SU-DHL-6 (cell line): Measurements from ENCODE around the gene UACA.

Experiments used
- H2AFZ ChIP-seq: fragments of 200-600 bp; sonication (generic); 2 replicates; pipeline ENCODE4 v1.6.1; 2014; ENCODE audit warnings: low read depth, mild to moderate bottlenecking, moderate library complexity, mixed read lengths, antibody characterized with exemption, low read length; ENCODE audit not compliant: severe bottlenecking
- H3F3A ChIP-seq: fragments of 200-600 bp; shearing (Covaris generic); 2 replicates; pipeline ENCODE4 v1.6.0; 2016; ENCODE audit warnings: antibody characterized with exemption, mild to moderate bottlenecking; ENCODE audit not compliant: insufficient read depth
- H3K27ac ChIP-seq: fragments of 200-600 bp; sonication (generic); 2 replicates; pipeline ENCODE4 v1.5.1; 2016; ENCODE audit warnings: low read depth, mild to moderate bottlenecking, low read length, moderate library complexity, mixed read lengths
- H3K27me3 ChIP-seq: fragments of 200-600 bp; sonication (generic), shearing (Covaris generic); 2 replicates; pipeline ENCODE4 v1.6.0; 2014; ENCODE audit warnings: mild to moderate bottlenecking, low read length
- H3K36me3 ChIP-seq: fragments of 200-600 bp; sonication (generic); 2 replicates; pipeline ENCODE4 v1.6.1; 2014; ENCODE audit warnings: mild to moderate bottlenecking, low read length, mixed read lengths
- H3K4me2 ChIP-seq: fragments of 300-600, 200-600 bp; shearing (Covaris generic), sonication (generic); 2 replicates; pipeline ENCODE4 v1.6.0; 2014; ENCODE audit warnings: low read length, low read depth, mild to moderate bottlenecking; ENCODE audit not compliant: poor library complexity, severe bottlenecking
- H3K4me3 ChIP-seq: fragments of 200-600 bp; sonication (generic); 2 replicates; pipeline ENCODE4 v1.5.1; 2014; ENCODE audit warnings: antibody characterized with exemption, low read length, mild to moderate bottlenecking, mixed read lengths; ENCODE audit not compliant: insufficient read depth, poor library complexity, severe bottlenecking
- H3K79me2 ChIP-seq: fragments of 200-600 bp; sonication (generic); 2 replicates; pipeline ENCODE4 v1.6.1; 2014; ENCODE audit warnings: mild to moderate bottlenecking, low read length, moderate library complexity; ENCODE audit not compliant: insufficient read depth
- H3K9ac ChIP-seq: fragments of 200-600 bp; sonication (generic); 2 replicates; pipeline ENCODE4 v1.7.0; 2014; ENCODE audit warnings: mild to moderate bottlenecking, low read length
- H3K9me2 ChIP-seq: fragments of 200-600 bp; sonication (generic); replicated peaks from 2 replicates; pipeline ENCODE4 v1.6.1; 2014; ENCODE audit warnings: low read length; ENCODE audit not compliant: insufficient read depth
- H3K9me3 ChIP-seq: fragments of 200-600 bp; sonication (generic); 2 replicates; pipeline ENCODE4 v1.6.1; 2014; ENCODE audit warnings: low read length, mixed read lengths; ENCODE audit not compliant: insufficient read depth
- H4K20me1 ChIP-seq: fragments of 200-600 bp; sonication (generic); 2 replicates; pipeline ENCODE4 v1.6.1; 2014; ENCODE audit warnings: low read depth, mild to moderate bottlenecking, antibody characterized with exemption, low read length, moderate library complexity, mixed read lengths
- EZH2phosphoT487 ChIP-seq: fragments of 200-600 bp; sonication (generic), shearing (Covaris generic); conservative IDR thresholded peaks from 2 replicates; pipeline ENCODE4 v1.6.1; 2018; ENCODE audit warnings: mild to moderate bottlenecking, antibody characterized with exemption, low read length, moderate library complexity, mixed read lengths
- TF ChIP-seq, protein P1 (sequence below): fragments of 200-600 bp; sonication (generic); IDR thresholded peaks from one replicate; pipeline ENCODE4 v1.5.1; 2017; ENCODE audit warnings: antibody characterized with exemption, mild to moderate bottlenecking, low read length, moderate library complexity; ENCODE audit not compliant: insufficient read depth, poor library complexity, severe bottlenecking

Gene UACA

DNA sequence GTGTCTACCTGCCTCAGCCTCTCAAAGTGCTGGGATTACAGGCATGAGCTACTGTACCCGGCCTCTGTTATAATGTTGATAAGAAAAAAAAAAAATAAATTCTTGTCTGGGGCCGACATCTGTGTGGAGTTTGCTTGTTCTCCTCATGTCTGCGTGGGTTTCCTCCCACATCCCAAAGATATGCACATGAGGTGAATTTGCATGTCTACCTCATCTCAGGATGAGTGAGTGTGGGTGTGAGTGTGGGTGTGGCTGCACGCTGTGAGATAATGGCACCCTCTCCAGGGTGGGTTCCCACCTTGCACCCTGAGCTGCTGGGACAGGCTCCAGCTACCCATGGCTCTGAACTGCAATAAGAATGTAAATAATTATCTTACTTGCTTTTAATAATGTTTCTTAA, 25.9 kb upstream of the UACA start:
- no peak for TF ChIP-seq EZH2phosphoT487
- TF ChIP-seq, protein P1, sequence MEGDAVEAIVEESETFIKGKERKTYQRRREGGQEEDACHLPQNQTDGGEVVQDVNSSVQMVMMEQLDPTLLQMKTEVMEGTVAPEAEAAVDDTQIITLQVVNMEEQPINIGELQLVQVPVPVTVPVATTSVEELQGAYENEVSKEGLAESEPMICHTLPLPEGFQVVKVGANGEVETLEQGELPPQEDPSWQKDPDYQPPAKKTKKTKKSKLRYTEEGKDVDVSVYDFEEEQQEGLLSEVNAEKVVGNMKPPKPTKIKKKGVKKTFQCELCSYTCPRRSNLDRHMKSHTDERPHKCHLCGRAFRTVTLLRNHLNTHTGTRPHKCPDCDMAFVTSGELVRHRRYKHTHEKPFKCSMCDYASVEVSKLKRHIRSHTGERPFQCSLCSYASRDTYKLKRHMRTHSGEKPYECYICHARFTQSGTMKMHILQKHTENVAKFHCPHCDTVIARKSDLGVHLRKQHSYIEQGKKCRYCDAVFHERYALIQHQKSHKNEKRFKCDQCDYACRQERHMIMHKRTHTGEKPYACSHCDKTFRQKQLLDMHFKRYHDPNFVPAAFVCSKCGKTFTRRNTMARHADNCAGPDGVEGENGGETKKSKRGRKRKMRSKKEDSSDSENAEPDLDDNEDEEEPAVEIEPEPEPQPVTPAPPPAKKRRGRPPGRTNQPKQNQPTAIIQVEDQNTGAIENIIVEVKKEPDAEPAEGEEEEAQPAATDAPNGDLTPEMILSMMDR, result no peak
- Histone ChIP-seq H2AFZ (no peak overlapping the region), H3K27ac (no peak overlapping the region), H3K36me3 (no peaks in the 10 kb centered on the region), H3K27me3 (no peaks in the 10 kb centered on the region), H3K9me2 (no peaks in the 10 kb centered on the region), H4K20me1 (no peaks in the 10 kb centered on the region), H3F3A (no peaks in the 10 kb centered on the region), H3K9me3 (no peaks in the 10 kb centered on the region), H3K4me2 (no peak overlapping the region), H3K9ac (no peak overlapping the region), H3K4me3 (no peak overlapping the region), H3K79me2 (no peaks in the 10 kb centered on the region)

DNA sequence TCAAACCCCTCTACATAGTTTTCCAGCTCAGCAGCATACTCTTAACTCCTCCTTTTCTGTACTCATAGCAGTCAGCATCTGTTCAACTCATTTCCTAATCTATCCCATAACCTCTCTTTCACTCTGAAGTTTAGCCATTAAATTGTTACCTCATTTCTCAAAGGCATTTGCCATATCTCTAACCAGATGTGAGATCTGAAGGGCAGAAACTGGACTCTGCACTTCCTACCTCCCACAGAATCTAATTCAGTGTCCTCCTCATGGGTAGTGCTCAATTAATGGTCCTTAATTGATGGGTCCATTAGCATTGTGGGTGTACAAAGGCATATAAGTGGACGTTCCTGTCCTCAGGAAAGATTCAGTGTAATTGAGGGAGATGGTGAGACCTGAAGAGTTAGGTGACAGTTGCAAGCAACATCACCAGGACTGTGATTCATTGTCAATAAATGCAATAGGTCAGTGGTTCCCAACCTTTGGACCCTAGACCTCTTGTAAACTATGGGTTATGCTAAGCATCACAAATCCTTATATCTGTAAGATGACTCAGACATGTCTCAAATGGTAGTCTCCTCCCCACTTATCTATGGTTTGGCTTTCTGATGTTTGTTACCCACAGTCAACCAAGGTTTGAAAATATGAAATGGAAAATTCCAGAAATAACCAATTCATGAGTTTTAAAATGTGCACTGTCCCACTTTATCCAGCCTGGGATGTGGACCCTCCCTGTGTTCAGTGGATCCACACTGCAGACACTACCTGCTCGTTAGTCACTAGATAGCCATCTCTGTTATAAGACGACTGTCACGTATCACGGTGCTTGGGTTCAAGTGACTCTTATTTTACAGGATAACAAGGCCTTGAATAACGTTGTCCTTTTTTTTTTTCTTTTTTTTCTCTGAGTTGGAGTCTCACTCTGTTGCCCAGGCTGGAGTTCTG, 25.0 kb upstream of the UACA start:
- Histone ChIP-seq H4K20me1 (no peaks in the 10 kb centered on the region), H3K9ac (no peak overlapping the region), H3K4me3 (no peak overlapping the region), H3K4me2 (no peak overlapping the region), H3F3A (no peaks in the 10 kb centered on the region), H3K9me2 (no peaks in the 10 kb centered on the region), H3K27me3 (no peaks in the 10 kb centered on the region), H3K9me3 (no peaks in the 10 kb centered on the region), H2AFZ (no peak overlapping the region), H3K27ac (no peak overlapping the region), H3K36me3 (no peaks in the 10 kb centered on the region), H3K79me2 (no peaks in the 10 kb centered on the region)
- TF ChIP-seq, protein P1, result no peak
- no peak for TF ChIP-seq EZH2phosphoT487

DNA sequence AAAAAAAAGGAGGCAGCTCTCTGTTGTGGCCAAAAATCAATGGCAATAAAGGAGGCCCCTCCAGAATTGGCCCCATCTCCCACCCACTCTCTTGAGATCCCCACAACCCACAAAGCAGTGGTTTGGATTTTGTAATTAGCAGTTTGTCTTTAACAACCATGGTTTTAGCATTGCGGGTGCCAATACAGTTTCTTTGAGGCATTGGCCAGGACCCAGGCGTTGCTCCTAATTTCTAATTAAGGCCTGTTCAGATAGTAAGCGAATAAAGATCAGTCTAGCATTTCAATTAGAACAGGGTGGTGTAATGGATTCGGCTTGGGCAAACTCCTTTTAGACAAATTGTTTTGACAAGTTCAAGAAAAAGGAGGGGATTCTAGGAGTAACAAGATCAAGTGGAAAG, 23.6 kb upstream of the UACA start:
- Histone ChIP-seq H3K27ac (no peak overlapping the region), H3K4me2 (no peak overlapping the region)
- TF ChIP-seq, protein P1, result no peak

More for the DNA sequence above, 23.6 kb upstream of the UACA start:
- no peaks in the 10 kb centered on the region for H4K20me1 ChIP-seq
- no peaks in the 10 kb centered on the region for H3K9me3 ChIP-seq
- H3K79me2 ChIP-seq, result no peaks in the 10 kb centered on the region
- no peaks in the 10 kb centered on the region for H3K9me2 ChIP-seq
- H2AFZ ChIP-seq, result no peak overlapping the region
- H3K9ac ChIP-seq, result no peak overlapping the region
- H3F3A ChIP-seq, result no peaks in the 10 kb centered on the region
- H3K4me3 ChIP-seq, result no peak overlapping the region
- H3K27me3 ChIP-seq, result no peaks in the 10 kb centered on the region
- no peaks in the 10 kb centered on the region for H3K36me3 ChIP-seq
